Mucosa of rectum (tissue), 2 donors: ENCODE results near the gene C6orf136.

Source experiments
- H3K27ac ChIP-seq, 2 donors: one replicate each; pipeline ENCODE4 v1.7.0; 2013; ENCODE audit warnings: inconsistent platforms in 2 of 2, low read depth in 2 of 2, low read length in 2 of 2
- H3K27me3 ChIP-seq, 2 donors: one replicate each; pipeline ENCODE4 v1.7.0; 2013; ENCODE audit warnings: low read length in 2 of 2; ENCODE audit not compliant: control insufficient read depth in 2 of 2, insufficient read depth in 2 of 2
- H3K36me3 ChIP-seq, 2 donors: one replicate each; pipeline ENCODE4 v1.7.0; 2013; ENCODE audit warnings: low read length in 2 of 2; ENCODE audit not compliant: control insufficient read depth in 2 of 2, insufficient read depth in 2 of 2
- H3K4me1 ChIP-seq, 2 donors: one replicate each; pipeline ENCODE4 v1.7.0; 2013; ENCODE audit warnings: low read length in 2 of 2, mild to moderate bottlenecking in 1 of 2; ENCODE audit not compliant: control insufficient read depth in 2 of 2, insufficient read depth in 2 of 2
- H3K4me3 ChIP-seq, 2 donors: one replicate each; pipeline ENCODE4 v1.7.0; 2013; ENCODE audit warnings: low read length in 2 of 2
- H3K9ac ChIP-seq, 2 donors: one replicate each; pipeline ENCODE4 v1.7.0; 2013; ENCODE audit warnings: low read length in 2 of 2, low read depth in 1 of 2, mild to moderate bottlenecking in 1 of 2
- H3K9me3 ChIP-seq, 2 donors: one replicate each; pipeline ENCODE4 v1.7.0; 2013; ENCODE audit warnings: low read length in 2 of 2; ENCODE audit not compliant: control insufficient read depth in 2 of 2
- donor health status: healthy.
- donor health status: Normal muscosa, but diverticular disease.

The C6orf136 gene

GRCh38 chr6:30679765-30680535 lies 33.0 kb downstream of the C6orf136 start:
- peak overlapping the region in 1 of 2 donors; percentile 48 for H3K27ac ChIP-seq
- H3K4me3 ChIP-seq: peak overlapping the region in 1 of 2 donors; percentile 52
- H3K27me3 ChIP-seq: no peaks in the 10 kb centered on the region
- no peaks in the 10 kb centered on the region for H3K9me3 ChIP-seq
- H3K36me3 ChIP-seq: peaks cover 12 to 22% of the 10 kb centered on the region in 2 donors
- peak overlapping the region in 1 of 2 donors; percentile 47 for H3K9ac ChIP-seq
- H3K4me1 ChIP-seq: peaks cover 19 to 27% of the 10 kb centered on the region in 2 donors

- peaks cover 33 to 34% of the 10 kb centered on the region in 2 donors for H3K4me1 ChIP-seq
- peak overlapping the region; percentile 80 to 97 for H3K27ac ChIP-seq
- no peaks in the 10 kb centered on the region for H3K9me3 ChIP-seq
- peaks cover 4 to 14% of the 10 kb centered on the region in 2 donors for H3K36me3 ChIP-seq
- H3K27me3 ChIP-seq: peaks cover 0 to 3% of the 10 kb centered on the region in 2 donors
- peak overlapping the region; percentile 49 to 84 for H3K4me3 ChIP-seq
- H3K9ac ChIP-seq: peak overlapping the region; percentile 38 to 40
Measured at GRCh38 chr6:30681766-30682142, 34.8 kb downstream of the C6orf136 start.

GRCh38 chr6:30682143-30683117 lies 35.5 kb downstream of the C6orf136 start:
- Histone ChIP-seq H3K27ac (peak overlapping the region; percentile 80 to 97), H3K4me3 (peak overlapping the region; percentile 65 to 84), H3K9ac (peak overlapping the region; percentile 55 to 73), H3K27me3 (peaks cover 0 to 3% of the 10 kb centered on the region in 2 donors), H3K9me3 (no peaks in the 10 kb centered on the region), H3K4me1 (peaks cover 33 to 34% of the 10 kb centered on the region in 2 donors), H3K36me3 (peaks cover 0 to 7% of the 10 kb centered on the region in 2 donors)

GRCh38 chr6:30683183-30683979 lies 36.4 kb downstream of the C6orf136 start:
- Histone ChIP-seq H3K36me3 (peaks cover 0 to 6% of the 10 kb centered on the region in 2 donors), H3K27me3 (peaks cover 0 to 3% of the 10 kb centered on the region in 2 donors), H3K9me3 (no peaks in the 10 kb centered on the region), H3K4me1 (peaks cover 41 to 43% of the 10 kb centered on the region in 2 donors), H3K4me3 (peak overlapping the region; percentile 65 to 84), H3K9ac (peak overlapping the region; percentile 55 to 73), H3K27ac (peak overlapping the region; percentile 80 to 97)

- H3K36me3 ChIP-seq: peaks cover 0 to 3% of the 10 kb centered on the region in 2 donors
- H3K27me3 ChIP-seq: peaks cover 0 to 3% of the 10 kb centered on the region in 2 donors
- peak overlapping the region; percentile 53 to 73 for H3K9ac ChIP-seq
- H3K4me3 ChIP-seq: peak overlapping the region; percentile 65 to 84
- peaks cover 42 to 47% of the 10 kb centered on the region in 2 donors for H3K4me1 ChIP-seq
- no peaks in the 10 kb centered on the region for H3K9me3 ChIP-seq
- peak overlapping the region; percentile 80 to 97 for H3K27ac ChIP-seq
Measured at GRCh38 chr6:30683980-30684338, 37.0 kb downstream of the C6orf136 start.

- peak overlapping the region; percentile 68 to 90 for H3K4me3 ChIP-seq
- peak overlapping the region; percentile 78 to 87 for H3K9ac ChIP-seq
- no peaks in the 10 kb centered on the region for H3K9me3 ChIP-seq
- H3K36me3 ChIP-seq: peaks cover 0 to 3% of the 10 kb centered on the region in 2 donors
- H3K27ac ChIP-seq: peak overlapping the region; percentile 88 to 97
- H3K27me3 ChIP-seq: peaks cover 0 to 3% of the 10 kb centered on the region in 2 donors
- peaks cover 43 to 50% of the 10 kb centered on the region in 2 donors for H3K4me1 ChIP-seq
Measured at GRCh38 chr6:30684386-30685156, 37.6 kb downstream of the C6orf136 start.

GRCh38 chr6:30685157-30686008 lies 38.5 kb downstream of the C6orf136 start:
- H3K4me3 ChIP-seq: peak overlapping the region; percentile 68 to 90
- H3K27ac ChIP-seq: peak overlapping the region; percentile 88 to 97
- H3K4me1 ChIP-seq: peaks cover 39 to 51% of the 10 kb centered on the region in 2 donors
- no peaks in the 10 kb centered on the region for H3K9me3 ChIP-seq
- H3K9ac ChIP-seq: peak overlapping the region; percentile 78 to 87
- H3K27me3 ChIP-seq: peaks cover 0 to 3% of the 10 kb centered on the region in 2 donors
- peaks cover 0 to under 1% of the 10 kb centered on the region in 2 donors for H3K36me3 ChIP-seq

- H3K36me3 ChIP-seq: no peaks in the 10 kb centered on the region
- H3K27me3 ChIP-seq: peaks cover 0 to 3% of the 10 kb centered on the region in 2 donors
- peak within 1 kb of the TSS; percentile 88 to 97 for H3K27ac ChIP-seq
- peak within 1 kb of the TSS; percentile 78 to 87 for H3K9ac ChIP-seq
- H3K4me1 ChIP-seq: peaks cover 41 to 51% of the 10 kb centered on the region in 2 donors
- no peaks in the 10 kb centered on the region for H3K9me3 ChIP-seq
- peak within 1 kb of the TSS; percentile 68 to 90 for H3K4me3 ChIP-seq
Measured at GRCh38 chr6:30686009-30686907, 39.3 kb downstream of the C6orf136 start, which contains the start of gene PPP1R18. Gene PPP1R18, minus strand, starts transcription at chr6:30686645. Its CDS starts 627 bp downstream, at chr6:30686018.
